Esophagus squamous epithelium (tissue), 4 donors: ENCODE results near the gene BOD1L1.

Experiments used
- CTCF ChIP-seq, 6 experiments: fragments of 450-650 bp in 4 of 6; fragments of 200-600 bp in 2 of 6; sonication (generic) in 2 of 6; IDR thresholded peaks; one replicate each; pipeline ENCODE4 v1.5.1; 2016 to 2019; ENCODE audit warnings: antibody characterized with exemption in 6 of 6, mild to moderate bottlenecking in 4 of 6, moderate library complexity in 4 of 6
- POLR2A ChIP-seq, 4 donors: fragments of 450-650 bp; IDR thresholded peaks; one replicate each; pipeline ENCODE4 v1.6.1; 2017; ENCODE audit warnings: antibody characterized with exemption in 4 of 4, mild to moderate bottlenecking in 4 of 4, moderate library complexity in 3 of 4

- TF ChIP-seq CTCF (IDR thresholded peaks at IDR 0.05) (no peak), POLR2A (IDR thresholded peaks at IDR 0.05) (no peak)
These were observed 88.4 kb downstream of the BOD1L1 start for GRCh38 chr4:13539047-13539618.
